Measurements from ENCODE around the gene RTN4.

- TF ChIP-seq TARDBP (IDR thresholded peaks at IDR 0.05) (no peak), ELF4 (IDR thresholded peaks at IDR 0.05) (no peak), SUZ12 (IDR thresholded peaks at IDR 0.05) (no peak), FOXM1 (IDR thresholded peaks at IDR 0.05; ENCODE audit: borderline replicate concordance) (no peak), NFRKB (IDR thresholded peaks at IDR 0.05) (no peak), SP1 (IDR thresholded peaks at IDR 0.05) (no peak), BHLHE40 (IDR thresholded peaks at IDR 0.05; ENCODE audit: borderline replicate concordance) (no peak)
Measured at GRCh38 chr2:55087936-55088335, 37.7 kb upstream of the RTN4 start.

All from HEK293T (cell line).